Measurements from ENCODE around the gene MACROH2A2.
"Not testable (repeated sequence)": the region's sequence is repeated elsewhere in the genome, so short reads cannot be mapped to it uniquely, and the experiment has no call there.

The MACROH2A2 gene

DNA sequence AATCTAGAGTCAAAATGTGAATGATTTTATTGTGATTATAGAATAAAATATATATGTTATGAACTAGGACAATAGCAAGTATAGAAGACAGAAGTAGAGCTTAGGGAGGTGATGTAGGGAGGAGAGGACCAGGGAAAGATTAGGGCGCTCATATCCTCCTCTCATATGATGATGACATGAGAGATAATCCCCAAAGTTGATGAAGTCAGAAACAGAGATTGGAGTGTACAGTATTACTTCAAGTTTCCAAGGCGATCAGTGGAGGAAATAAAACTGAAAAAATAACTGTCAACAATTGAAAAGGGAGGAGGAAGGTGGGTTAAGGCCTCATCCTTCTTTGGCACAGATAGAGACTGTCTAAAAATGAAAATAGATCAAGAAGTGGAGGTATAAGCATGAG lies 14.9 kb downstream of the MACROH2A2 start:
- DNase-seq (ENCODE audit: low read depth) = no peak

DNA sequence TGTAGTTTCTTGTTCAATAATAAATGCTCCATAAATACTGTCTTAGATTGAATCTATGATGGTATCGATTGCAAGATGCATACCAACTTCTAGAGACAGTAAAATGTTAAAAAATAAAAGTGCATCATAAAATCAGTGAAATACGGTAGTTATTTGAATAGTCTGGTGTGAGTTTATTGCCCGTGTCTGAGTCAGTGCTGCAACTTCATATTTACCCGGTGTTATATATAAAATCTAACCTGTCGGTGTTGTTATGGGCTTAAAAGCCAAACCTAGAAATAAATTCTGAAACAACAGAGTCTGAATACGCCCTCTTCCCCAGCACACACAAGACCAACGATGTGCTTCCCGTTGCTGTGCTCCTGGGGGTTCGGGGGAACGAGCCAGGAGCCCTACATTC lies 16.3 kb downstream of the MACROH2A2 start:
- DNase-seq (ENCODE audit: low read depth) = no peak

DNA sequence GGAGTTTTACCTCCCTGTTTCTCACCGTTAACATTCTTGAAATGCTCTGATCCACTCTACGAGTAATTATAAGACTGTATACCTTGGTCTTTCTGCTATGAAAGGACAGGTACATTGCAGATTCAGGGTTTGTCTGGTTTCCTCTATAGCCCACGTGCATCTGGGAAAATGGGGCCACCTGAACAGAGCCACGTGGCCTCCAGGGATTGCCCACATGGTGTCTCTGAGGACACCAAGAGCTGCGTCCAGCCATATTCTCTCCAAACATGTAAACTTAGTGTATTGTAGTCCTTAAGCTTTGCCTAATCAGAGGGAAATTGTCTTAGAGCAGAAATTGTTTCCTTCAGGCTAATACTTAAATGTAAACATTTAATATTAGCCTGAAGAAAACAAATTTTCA lies 16.7 kb downstream of the MACROH2A2 start:
- DNase-seq (ENCODE audit: low read depth) = no peak

DNA sequence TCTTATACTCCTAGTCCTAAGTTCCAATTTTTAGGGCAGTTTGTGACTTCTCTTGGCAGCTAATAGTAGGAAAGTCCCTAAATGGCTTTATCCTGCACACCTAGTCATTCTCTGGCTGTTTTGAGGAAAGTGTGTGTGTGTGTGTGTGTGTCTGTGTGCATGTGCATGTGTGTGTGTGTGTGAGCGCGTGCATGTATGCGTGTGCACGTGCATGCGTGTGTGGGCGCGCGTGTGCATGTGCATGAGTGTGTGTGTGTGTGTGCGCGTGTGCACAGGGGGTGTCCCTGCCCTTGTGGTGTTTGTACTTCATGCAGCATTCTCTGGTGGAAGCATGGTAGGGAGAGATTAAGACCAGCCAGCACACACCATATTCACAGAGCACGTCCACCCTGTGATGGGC lies 18.2 kb downstream of the MACROH2A2 start:
- no peak for DNase-seq (ENCODE audit: low read depth)

DNA sequence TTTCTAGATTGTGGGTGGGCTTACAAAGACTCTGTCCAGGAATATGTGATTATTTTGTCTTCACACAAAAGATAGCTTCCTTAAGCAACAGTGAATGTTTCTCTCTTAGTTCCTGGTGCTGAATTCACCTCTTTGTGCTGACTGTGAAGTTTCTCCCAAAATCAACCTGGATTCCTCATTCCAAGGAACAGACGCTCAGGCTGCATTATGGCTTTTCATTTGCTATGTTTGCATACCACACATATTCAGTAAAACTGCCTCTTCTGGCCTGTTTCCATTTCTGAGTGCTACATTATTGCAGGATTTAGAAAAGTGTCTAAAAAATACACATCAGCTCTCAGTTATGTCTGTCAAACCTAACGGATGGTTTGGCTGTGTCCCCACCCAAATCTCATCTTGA lies 21.5 kb downstream of the MACROH2A2 start:
- DNase-seq (ENCODE audit: low read depth) = no peak

DNA sequence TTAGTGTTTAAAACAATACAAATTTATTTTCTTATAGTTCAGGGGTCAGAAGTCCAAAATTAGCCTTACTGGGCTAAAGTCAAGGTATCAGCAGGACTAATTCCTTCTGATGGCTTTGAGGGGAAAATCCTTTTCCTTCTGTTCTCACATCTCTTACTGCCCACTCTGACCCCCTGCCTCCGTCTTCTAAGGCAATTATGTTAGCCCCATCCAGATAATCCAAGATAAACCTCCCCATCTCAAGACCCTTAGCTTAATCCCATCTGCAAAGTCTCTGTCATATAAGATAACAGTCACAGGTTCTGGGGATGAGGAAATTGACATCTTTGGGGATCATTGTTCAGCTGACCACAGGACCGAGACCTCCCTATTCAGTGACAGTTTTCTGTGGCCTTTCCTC lies 22.3 kb downstream of the MACROH2A2 start:
- no peak for DNase-seq (ENCODE audit: low read depth)

DNA sequence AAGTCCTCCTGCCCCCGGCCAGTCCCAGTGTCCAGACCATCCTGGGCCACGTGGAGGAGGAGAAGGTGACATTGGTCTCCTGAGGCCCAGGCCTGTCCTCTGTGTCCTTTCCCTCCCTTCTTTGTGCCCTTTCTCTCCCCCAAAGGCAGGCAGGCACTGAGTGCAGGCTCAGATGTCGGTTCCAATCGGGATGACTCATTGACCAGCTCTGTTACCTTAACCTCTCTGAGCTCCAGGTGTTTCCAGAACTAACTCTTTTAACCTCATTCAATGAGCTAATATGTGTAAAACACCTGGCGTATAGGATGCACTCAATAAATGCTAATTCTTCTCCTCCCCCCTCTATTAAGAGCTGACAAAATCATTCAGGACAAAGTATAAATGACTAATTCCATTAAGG lies 25.7 kb downstream of the MACROH2A2 start:
- no peak for DNase-seq (ENCODE audit: low read depth)

DNA sequence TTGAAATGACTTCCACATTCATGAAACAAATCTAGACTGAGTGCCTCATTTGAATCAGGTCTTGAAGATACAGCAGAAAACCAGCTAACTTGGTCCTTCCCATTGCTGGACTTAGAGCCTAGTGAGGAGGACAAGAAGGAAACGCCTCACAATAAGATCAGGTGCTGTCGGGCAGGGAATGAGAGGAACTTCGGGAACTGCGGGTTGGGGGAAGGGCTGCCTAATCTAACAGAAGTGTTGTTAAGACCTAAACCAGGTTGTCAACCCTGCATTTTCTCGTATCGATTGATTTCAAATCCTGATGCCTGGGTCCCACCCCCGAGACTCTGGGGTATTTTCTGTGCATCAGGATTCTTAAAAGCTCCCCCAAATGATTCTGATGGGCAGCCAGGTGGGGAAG lies 26.3 kb downstream of the MACROH2A2 start:
- no peak for DNase-seq (ENCODE audit: low read depth)

DNA sequence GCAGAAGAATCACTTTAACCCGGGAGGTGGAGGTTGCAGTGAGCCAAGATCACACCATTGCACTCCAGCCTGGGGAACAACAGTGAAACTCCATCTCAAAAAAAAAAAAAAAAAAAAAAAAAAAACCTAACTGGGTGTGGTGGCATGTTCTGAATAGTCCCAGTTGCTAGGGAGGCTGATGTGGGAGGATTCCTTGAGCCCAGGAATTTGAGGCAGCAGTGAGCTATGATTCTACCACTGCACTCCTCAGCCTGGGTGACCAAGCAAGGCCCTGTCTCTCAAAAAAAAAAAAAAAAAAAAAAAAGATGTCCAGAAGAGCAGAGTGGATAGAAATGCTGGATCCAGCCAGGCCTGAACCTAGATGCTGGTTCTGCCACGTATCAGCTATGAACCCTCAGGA lies 28.1 kb downstream of the MACROH2A2 start:
- DNase-seq (ENCODE audit: low read depth) = not testable (repeated sequence)

DNA sequence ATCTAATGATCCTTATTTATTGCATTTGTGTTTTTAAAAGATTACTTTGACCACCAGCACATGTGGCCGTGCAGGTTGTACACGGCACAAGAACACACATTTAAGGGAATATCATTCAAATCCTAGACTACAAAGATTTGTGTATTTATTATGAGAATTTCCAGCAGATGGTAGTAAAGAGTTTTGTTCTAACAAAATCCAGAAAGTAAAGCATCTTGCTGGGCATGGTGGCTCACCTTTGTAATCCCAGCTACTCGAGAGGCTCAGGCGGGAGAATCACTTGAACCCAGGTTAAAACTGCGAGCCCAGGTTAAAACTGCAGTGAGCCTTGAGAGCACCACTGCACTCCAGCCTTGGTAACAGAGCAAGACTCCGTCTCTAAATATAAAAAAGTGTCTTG lies 31.5 kb downstream of the MACROH2A2 start:
- DNase-seq (ENCODE audit: low read depth) = no peak

DNA sequence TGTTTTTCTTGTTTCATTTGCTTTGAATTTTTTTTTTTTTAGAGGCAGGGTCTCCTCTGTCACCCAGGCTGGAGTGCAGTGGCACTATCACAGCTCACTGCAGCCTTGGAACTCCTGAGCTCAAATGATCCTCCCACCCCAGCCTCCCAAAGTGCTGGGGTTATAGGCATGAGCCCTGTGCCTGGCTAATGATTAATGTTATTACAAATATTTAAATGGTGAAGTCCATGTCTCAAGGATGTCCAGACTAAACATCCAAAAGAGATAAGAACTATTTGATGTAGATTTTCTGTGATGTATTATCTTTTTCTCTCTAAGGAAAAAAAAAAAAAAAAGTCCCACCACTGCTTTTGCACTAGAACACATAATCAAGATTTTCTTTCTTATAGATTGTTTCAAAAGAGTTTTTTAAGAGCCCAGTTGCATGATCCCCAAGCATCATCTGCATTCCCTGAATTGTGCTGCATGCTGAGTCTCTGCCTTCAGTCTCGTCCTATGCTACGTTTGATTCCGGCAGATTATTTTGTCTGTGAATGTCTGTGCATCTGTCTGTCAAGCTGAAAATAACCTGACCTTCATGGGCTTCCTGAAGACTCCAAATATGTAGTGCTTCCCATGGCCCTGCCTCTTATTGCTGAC lies 33.4 kb downstream of the MACROH2A2 start:
- no peak for DNase-seq (ENCODE audit: low read depth)

DNA sequence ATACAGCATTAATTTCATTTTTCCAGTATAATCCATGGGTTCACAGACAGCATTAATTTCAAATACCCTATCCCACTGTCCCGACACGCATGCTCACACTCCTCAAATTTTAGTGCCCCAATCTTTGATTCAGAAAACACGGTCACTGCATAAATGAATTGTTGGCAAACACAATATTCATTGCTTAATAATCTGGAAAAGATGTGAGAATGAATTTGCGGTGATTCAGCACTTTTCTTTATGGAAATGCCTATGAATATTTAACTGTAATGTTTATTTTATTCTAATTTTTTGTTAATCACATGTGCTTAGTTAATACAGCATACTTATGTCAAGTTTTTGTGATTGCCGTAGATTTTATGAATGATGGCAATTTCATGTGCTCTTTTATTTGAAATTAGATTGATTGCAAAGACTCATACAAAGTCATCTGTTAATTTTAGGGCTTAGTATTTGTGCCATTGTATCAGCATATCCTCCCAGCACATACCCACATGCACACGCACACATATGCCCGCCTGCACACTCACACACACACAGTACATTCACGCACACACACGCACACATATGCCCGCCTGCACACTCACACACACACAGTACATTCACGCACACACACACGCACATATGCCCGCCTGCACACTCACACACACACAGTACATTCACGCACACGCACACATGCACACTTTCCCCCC lies 35.1 kb downstream of the MACROH2A2 start:
- no peak for DNase-seq (ENCODE audit: low read depth)

DNA sequence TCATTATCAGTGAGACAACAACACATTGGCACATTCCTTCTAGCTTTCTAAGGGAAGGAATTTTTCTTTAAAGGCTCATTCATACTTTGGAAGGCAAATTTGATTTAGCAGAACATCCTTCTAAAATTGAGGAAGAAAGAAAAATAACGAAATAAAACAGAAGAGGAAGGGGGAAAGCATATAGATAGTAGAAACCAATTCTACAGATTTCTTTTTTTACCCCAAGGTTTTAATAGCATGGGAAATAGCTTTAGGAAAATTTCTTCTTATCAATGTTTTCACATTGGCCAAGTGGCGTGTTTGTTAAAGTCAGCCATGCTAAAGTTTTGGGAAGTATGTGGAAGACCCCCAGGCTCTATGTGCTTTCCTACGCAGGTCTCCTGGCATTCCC lies 35.7 kb downstream of the MACROH2A2 start:
- DNase-seq (ENCODE audit: low read depth) = no peak

DNA sequence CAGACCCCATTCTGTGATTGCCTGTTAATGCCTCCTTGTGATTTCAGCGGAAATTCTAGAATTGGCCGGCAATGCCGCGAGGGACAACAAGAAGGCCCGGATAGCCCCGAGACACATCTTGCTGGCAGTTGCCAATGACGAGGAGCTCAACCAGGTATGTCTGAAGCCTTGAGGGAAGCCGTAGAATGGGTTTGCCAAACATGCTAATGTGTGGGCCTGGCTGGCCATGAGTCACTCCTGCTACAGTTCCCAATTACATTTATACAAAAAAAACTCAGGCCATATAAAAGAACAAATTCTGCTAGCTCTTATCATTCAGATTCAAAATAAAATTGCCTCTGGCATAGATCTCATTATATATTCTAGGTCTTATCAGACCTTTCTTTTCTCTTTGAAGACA lies 37.4 kb downstream of the MACROH2A2 start:
- DNase-seq (ENCODE audit: low read depth) = no peak

DNA sequence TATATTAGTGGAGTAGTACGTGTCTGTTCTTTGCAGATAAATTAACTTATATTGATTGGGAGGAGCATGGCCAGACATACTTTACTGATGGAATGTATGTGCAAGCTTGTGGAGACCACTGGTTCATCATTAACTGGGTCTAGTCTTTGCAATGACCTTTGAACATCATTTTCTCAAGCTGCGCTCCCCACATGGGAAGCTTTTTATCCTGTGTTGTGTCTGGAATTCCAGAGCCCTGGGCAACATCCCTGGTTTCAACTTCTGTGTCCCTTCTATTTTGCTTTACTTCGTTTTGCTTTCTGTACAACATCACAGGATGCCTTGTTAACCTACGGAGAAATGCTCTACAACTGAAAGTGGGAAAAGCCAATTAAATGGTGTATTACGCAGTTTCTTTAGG lies 38.3 kb downstream of the MACROH2A2 start:
- DNase-seq (ENCODE audit: low read depth) = no peak

DNA sequence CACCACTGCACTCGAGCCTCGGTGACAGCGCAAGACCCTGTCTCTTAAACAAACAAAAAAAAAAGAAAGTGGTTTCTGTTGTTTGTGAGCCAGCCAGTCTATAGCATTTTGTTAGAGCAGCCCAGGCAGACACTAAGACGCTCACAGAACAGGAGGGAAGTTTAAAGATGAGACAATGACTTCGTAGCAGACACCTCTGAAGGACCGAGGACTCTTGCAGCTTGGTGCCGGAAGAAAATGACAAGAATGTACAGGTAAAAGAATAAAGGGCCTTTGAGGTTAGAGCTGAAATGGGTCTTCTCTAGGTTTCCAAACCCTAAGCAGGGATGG lies 39.7 kb downstream of the MACROH2A2 start:
- DNase-seq (ENCODE audit: low read depth) = no peak

DNA sequence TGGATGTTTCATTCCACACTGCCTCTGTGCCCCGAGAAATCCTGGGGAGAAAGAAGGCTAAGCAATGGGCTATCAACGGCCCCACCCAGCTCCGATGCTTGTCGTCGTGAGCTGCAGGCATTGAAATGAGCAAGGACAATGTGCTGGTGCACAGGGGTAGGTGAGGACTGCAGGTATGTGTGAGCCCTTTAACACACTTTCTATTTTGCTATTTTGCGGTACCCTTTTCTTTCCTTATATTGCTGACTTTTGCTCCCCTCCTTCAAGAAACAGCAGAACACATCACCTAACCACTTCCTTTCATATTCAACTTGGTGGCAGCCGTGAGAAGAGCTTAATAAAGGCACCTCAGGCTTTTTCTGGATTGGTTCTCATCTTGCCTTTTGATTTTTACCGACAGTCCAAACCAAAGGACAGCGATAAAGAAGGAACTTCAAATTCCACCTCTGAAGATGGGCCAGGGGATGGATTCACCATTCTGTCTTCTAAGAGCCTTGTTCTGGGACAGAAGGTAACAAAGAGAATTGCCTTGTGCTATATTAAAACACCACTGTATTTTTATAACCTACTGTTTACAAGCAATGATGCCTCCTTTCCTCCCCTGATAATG lies 40.8 kb downstream of the MACROH2A2 start:
- no peak for DNase-seq (ENCODE audit: low read depth)

DNA sequence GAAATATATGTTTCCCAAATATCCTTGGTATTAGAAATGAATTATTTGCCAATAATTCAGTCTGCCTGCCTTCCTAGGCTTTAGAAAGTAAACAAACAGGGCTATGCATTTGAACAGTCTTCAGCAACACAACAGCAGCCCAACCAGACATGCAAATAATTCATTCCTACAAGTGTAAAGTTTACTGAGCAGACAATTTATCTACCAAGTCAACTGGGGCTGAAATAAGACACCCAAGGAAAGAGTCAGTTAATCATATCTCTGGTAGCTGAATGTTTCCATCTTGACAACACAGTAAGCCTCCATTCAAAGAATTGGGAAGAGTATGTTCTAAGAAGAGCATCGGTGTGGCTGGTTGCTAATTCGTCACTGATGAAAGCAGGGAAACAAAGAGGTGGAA lies 41.6 kb downstream of the MACROH2A2 start:
- DNase-seq (ENCODE audit: low read depth) = no peak

DNA sequence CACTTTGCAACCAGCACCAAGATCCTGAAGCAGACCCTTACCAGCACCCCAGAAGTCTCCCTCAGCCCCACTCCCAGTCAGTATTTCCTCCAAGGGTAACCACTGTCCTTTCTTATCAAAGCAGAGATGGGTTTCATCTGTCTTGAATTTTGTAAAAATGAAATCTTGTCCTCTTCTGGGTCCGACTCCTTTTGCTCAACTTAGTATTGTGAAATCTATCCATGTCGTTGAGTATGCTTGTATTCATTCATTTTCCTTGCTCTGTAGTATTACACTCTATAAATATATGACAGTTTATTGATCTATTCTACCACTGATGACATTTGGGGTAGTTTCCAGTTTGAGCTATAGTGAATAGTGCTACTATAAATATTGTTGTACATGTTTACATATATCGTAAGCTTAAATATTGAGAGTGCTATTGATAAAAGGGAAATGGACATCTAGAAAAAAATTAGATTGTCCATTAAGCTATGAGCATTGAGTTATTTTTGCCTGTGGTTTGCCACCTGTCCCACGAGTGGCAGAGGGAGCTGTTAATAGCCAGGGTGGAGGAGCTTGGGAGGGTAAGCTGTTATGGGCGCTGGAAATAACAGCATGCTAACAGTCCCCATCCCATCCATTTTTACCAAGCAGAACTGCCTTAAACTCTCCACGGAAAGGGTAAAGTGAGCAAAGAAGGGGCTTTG lies 43.5 kb downstream of the MACROH2A2 start:
- DNase-seq (ENCODE audit: low read depth) = no peak

DNA sequence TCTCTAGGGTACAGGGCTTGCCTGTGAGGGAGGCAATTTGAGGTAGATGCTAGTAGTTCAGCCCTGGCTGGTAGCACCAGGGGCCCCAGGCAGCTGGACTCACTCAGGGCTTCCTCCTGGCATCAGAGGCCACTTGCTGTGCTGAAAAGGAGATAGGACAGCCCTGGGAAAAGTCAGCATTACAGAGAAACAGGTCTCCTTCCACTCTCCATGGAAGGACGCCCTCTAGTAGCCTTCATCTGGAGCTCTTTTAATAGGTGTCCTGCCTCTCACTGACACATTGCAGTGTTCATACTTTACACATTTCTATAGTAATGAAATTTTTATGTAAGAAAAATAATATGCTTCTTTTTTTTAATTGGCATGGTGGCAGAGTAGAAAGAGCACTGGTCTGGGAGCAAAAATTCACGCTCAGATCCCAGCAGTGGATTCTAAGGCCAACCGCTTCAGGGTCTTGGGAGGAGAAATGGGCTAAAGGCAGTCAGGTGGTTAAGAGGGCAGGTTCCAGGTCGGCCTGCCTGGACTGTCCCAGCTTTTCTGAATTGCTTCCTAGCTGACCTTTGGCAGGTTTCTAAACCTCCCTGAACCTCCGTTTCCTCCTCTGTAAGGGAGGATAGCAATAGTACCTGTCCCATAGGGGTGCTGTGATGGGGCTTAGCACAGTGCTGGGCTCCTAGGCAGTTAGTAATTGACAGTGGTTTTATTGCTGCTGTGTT lies 44.2 kb downstream of the MACROH2A2 start:
- no peak for DNase-seq (ENCODE audit: low read depth)

DNA sequence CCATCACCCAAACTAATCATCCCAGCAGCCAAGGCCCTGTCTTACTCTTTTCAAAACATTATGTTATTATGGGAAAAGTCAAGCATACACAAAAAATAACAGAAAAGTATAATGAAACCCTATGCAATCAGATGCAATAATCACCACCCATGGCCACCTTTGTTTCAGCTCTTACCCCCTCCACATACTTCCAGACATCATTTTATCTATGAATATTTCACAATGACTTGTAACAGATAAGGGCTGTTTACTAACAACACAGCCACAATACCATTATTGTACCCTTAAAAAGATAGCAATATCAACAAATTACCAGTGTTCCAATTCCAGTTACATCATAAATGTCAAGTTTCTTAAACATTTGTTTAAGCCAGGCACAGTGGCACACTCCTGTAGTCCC lies 44.8 kb downstream of the MACROH2A2 start:
- DNase-seq (ENCODE audit: low read depth) = no peak

DNA sequence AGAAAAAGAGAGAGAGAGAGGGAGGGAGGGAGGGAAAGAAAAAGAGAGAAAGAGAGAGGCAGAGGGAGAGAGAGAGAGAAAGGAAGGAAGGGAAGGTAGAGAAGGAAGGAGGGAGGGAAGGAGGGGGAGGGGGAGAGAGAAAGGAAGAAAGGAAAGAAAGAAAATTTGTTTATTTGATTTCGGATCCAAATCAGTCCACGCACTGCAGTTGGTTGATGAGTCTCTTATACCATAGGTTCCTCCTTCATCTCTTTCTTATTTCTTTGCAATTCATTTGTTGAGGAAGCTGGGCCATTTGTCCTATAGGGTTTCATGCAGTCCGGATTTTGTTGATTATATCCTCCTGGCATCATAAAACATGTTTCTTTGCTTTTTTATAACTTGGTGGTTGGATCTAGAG lies 45.6 kb downstream of the MACROH2A2 start:
- no peak for DNase-seq (ENCODE audit: low read depth)
